Small intestine (tissue), 16 donors: Measurements from ENCODE around the gene GSTCD. TPM values are rescaled to one million over a fixed set of nuclear protein-coding genes. Genes with fewer than 3 reads are reported as not detected.
A peak's percentile ranks its signal among the peaks of the same experiment; 100 is the strongest.

Experiments used
- DNase-seq, 2 donors: peaks; one replicate each; pipeline versions ENCODE4 v3.0.0 to v3.0.0-alpha.2; 2013
- FAIRE-seq: peaks from 2 replicates; lab custom pipeline; 2012; peaks lifted over from hg19 to GRCh38; lab: Jason Lieb, UNC
- H3K27ac ChIP-seq, 3 donors: one replicate each; pipeline ENCODE4 v1.5.1; 2013; ENCODE audit warnings: low read length in 2 of 3, mild to moderate bottlenecking in 2 of 3, control low read depth in 1 of 3, inconsistent platforms in 1 of 3, low read depth in 1 of 3, moderate library complexity in 1 of 3
- H3K27me3 ChIP-seq, 3 donors: one replicate each; pipeline ENCODE4 v1.6.1; 2013; ENCODE audit warnings: low read length in 3 of 3, inconsistent platforms in 1 of 3; ENCODE audit not compliant: control insufficient read depth in 3 of 3, insufficient read depth in 3 of 3
- H3K36me3 ChIP-seq, 3 donors: one replicate each; pipeline ENCODE4 v1.6.1; 2013; ENCODE audit warnings: low read length in 3 of 3, inconsistent platforms in 1 of 3, low read depth in 1 of 3, mild to moderate bottlenecking in 1 of 3, moderate library complexity in 1 of 3; ENCODE audit not compliant: control insufficient read depth in 3 of 3, insufficient read depth in 2 of 3
- H3K4me1 ChIP-seq, 3 donors: one replicate each; pipeline ENCODE4 v1.6.1; 2013; ENCODE audit warnings: low read length in 2 of 3, inconsistent platforms in 1 of 3, low read depth in 1 of 3, mild to moderate bottlenecking in 1 of 3, moderate library complexity in 1 of 3; ENCODE audit not compliant: control insufficient read depth in 3 of 3, insufficient read depth in 2 of 3
- H3K4me3 ChIP-seq, 3 donors: one replicate each; pipeline ENCODE4 v1.5.1; 2013; ENCODE audit warnings: low read length in 3 of 3, control low read depth in 1 of 3, inconsistent platforms in 1 of 3, low read depth in 1 of 3, mild to moderate bottlenecking in 1 of 3, moderate library complexity in 1 of 3
- H3K9me3 ChIP-seq, 2 donors: one replicate each; pipeline ENCODE4 v1.6.1; 2013; ENCODE audit warnings: low read depth in 1 of 2, low read length in 1 of 2; ENCODE audit not compliant: control insufficient read depth in 2 of 2, insufficient read depth in 1 of 2
- WGBS, 3 donors: extraction: QIAGEN DNeasy Blood & Tissue Kit; methylation state at CpG; one replicate each; pipeline ENCODE4 v1.1.7; 2013; 5-methylcytosine and 5-hydroxymethylcytosine counted together
- long read RNA-seq, 10 donors: transcript quantifications; one replicate each; lab custom pipeline, GENCODE V29; 2026
- polyA plus RNA-seq, 4 donors: library from polyadenylated mRNA; stranded (reverse) in 3 of 4; unstranded in 1 of 4; fragments of 200-250 nt in 3 of 4; fragments of 120-200 nt in 1 of 4; gene quantifications; one replicate each; pipeline versions ENCODE4 v1.2.1 to v1.2.3, GENCODE V29; 2013
- donor health status: healthy with polysubstance abuse.
- donor health status: control.
- donor health status: control.
- donor health status: Bipolar disorder and iron deficiency.
- donor health status: healthy.

Gene GSTCD, protein sequence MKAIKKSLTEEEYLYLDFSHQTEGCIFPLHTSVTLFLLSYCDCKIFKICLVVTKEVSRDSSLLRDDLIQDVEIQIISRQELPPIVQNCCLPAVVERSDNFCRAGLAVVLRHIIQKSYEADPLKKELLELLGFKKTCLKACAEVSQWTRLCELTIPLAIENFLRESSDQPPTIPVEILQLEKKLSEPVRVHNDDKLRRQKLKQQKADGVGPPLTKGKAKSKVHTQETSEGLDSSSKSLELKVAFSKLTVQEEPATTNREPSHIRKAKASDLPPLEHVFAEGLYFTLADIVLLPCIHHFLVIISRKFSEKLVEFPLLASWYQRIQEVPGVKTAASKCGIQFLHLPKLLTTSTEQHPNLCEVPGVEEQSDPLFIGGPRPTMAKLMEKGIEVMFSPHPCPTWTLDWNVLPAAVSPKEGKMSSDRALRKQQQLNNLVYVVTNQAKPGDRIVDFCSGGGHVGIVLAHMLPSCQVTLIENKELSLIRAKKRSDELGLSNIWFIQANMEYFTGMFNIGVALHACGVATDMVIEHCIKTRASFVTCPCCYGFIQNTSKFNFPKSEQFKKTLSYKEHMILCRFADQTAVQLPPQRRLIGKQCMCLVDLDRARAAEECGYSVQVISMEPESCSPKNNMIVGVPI
- 1 to 10 TPM; 1.4 to 8.7 (median 3.3) TPM for polyA plus RNA-seq
- long read RNA-seq, donor 1, full-length matches to known transcripts: 3 of 3 reads
- long read RNA-seq, donor 1, partial matches to known transcripts: 0 of 3 reads
- long read RNA-seq, donor 1, other reads (novel, unspliced or antisense): 0 of 3 reads
- long read RNA-seq, donor 2, full-length matches to known transcripts: 1 of 1 reads
- long read RNA-seq, donor 2, partial matches to known transcripts: 0 of 1 reads
- long read RNA-seq, donor 2, other reads (novel, unspliced or antisense): 0 of 1 reads
- long read RNA-seq, donor 3: 0 reads
- long read RNA-seq, donor 4: 0 reads
- long read RNA-seq, donor 5: 0 reads
- long read RNA-seq, donor 6: 0 reads
- long read RNA-seq, donor 7: 0 reads
- long read RNA-seq, donor 8: 0 reads
- long read RNA-seq, donor 9: 0 reads
- long read RNA-seq, donor 10, full-length matches to known transcripts: 1 of 1 reads
- long read RNA-seq, donor 10, partial matches to known transcripts: 0 of 1 reads
- long read RNA-seq, donor 10, other reads (novel, unspliced or antisense): 0 of 1 reads

GRCh38 chr4:105708181-105709080, at the start of gene GSTCD, which contains the start of gene INTS12:
GSTCD (plus strand) TSS chr4:105708784; CDS start chr4:105717614, 8,830 bp downstream.
INTS12 (minus strand) TSS chr4:105708689; CDS start chr4:105700005, 8,684 bp downstream.
- peak within 1 kb of the TSS; percentile 90 to 96 (median 94) for H3K27ac ChIP-seq
- 0% methylated on average over 63 of the region's 63 CpGs for WGBS, 3 donors
- H3K27me3 ChIP-seq: no peaks in the 10 kb centered on the region
- H3K9me3 ChIP-seq: no peaks in the 10 kb centered on the region
- peaks cover 0 to 7% (median under 1%) of the 10 kb centered on the region in 3 donors for H3K36me3 ChIP-seq
- no peak for FAIRE-seq
- H3K4me1 ChIP-seq: peaks cover 3 to 12% (median 6%) of the 10 kb centered on the region in 3 donors
- peak; percentile 95 to 97 for DNase-seq
- peak within 1 kb of the TSS; percentile 70 to 98 (median 85) for H3K4me3 ChIP-seq

DNA sequence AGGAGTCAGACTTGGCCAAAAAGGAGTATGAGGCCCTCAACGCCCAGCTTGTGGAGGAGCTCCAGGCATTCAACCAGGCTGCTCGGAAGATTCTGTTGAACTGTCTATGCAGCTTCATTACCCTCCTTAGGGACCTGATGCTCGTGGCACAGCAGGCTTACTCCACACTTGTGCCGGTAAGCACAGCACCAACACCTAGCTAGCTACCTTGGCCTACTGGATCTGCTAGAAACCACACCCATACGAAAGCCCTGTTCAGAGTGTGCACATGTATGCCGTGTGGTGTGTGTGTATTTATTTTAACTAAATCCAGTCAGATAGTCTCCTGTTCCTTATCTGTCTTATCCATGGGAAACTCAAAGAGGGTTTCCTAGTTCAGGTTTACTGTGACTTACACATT, 49.4 kb upstream of the GSTCD start:
- H3K27ac ChIP-seq: no peak overlapping the region
- H3K36me3 ChIP-seq: peaks cover 0 to 7% (median 0%) of the 10 kb centered on the region in 3 donors
- H3K27me3 ChIP-seq: no peaks in the 10 kb centered on the region
- H3K9me3 ChIP-seq: no peaks in the 10 kb centered on the region
- FAIRE-seq: no peak
- 77 to 85% (median 82%) methylated on average over 6 of the region's 6 CpGs for WGBS, 3 donors
- H3K4me3 ChIP-seq: no peak overlapping the region
- no peaks in the 10 kb centered on the region for H3K4me1 ChIP-seq
- no peak for DNase-seq

GRCh38 chr4:105661028-105661427, 47.6 kb upstream of the GSTCD start:
- DNase-seq: no peak
- no peak for FAIRE-seq
- Histone ChIP-seq H3K27me3 (no peaks in the 10 kb centered on the region), H3K27ac (no peak overlapping the region), H3K4me1 (no peaks in the 10 kb centered on the region), H3K9me3 (no peaks in the 10 kb centered on the region), H3K36me3 (peaks cover 0 to 5% (median 0%) of the 10 kb centered on the region in 3 donors), H3K4me3 (no peak overlapping the region)
- WGBS, 3 donors: 86 to 98% (median 93%) methylated on average over 3 of the region's 3 CpGs

DNA sequence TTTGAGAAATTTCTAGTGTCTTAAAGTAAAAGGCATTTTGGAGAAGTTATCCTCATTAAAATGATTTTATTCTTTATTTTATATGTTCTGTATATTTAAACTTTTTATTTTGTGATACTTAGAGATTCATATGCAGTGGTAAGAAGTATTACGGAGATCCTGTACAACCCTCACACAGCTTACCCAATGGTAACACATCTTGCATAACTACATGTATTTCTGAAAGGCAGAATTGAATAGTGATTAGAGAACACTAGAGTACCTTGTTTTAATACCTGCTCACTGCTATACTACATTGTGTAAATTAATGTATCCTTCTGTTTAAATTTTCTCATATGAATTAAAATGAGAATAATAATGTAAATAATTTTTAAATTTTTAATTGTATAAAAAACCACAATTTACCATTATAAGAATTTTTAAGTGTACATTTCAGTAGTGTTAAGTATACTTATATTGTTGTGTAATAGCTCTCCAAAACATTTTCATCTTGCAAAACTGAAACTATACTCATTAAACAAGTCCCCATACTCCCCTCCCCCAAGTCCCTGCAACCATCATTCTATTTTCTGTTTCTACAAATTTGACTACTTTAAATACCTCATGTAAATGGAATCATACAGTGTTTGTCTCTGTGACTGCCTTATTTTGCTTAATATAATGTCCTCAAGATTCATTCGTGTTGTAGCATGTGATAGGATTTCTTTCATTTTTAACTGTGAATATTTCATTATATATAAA, 45.5 kb upstream of the GSTCD start:
- H3K36me3 ChIP-seq: peaks cover 0 to 6% (median 0%) of the 10 kb centered on the region in 3 donors
- peak; percentile 53 for FAIRE-seq
- WGBS, 3 donors: 91 to 96% (median 93%) methylated on average over 2 of the region's 2 CpGs
- no peak overlapping the region for H3K27ac ChIP-seq
- no peak overlapping the region for H3K4me3 ChIP-seq
- no peaks in the 10 kb centered on the region for H3K27me3 ChIP-seq
- DNase-seq: no peak
- no peaks in the 10 kb centered on the region for H3K9me3 ChIP-seq
- no peaks in the 10 kb centered on the region for H3K4me1 ChIP-seq

GRCh38 chr4:105666693-105667092, 41.9 kb upstream of the GSTCD start:
- peak; percentile 15 to 18 for DNase-seq
- Histone ChIP-seq H3K4me1 (no peaks in the 10 kb centered on the region), H3K27me3 (peaks cover 0 to 1% (median 0%) of the 10 kb centered on the region in 3 donors), H3K36me3 (peaks cover 0 to 5% (median 0%) of the 10 kb centered on the region in 3 donors), H3K4me3 (no peak overlapping the region), H3K27ac (no peak overlapping the region), H3K9me3 (no peaks in the 10 kb centered on the region)
- no peak for FAIRE-seq
- WGBS, 3 donors: 57 to 66% (median 59%) methylated on average over 5 of the region's 5 CpGs

DNA sequence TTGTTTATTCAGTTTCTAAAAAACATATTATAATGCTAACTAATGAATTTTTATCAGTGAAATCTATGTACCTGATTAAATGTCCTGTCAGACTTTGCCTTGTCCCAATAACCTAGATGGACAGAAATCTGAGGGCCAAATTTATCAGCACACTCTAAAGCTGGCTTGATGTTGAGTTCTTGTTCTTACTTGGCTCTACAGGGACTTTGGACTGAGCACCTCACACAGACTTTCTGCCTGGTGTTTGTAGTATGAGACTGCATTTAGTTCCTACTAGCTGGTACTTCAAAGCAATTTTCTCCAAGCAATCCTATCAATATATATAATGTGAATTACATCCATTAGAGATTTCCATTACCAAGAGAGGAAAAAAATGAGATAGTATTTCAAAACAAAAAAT, 37.9 kb upstream of the GSTCD start:
- Histone ChIP-seq H3K4me1 (no peaks in the 10 kb centered on the region), H3K36me3 (peaks cover 0 to 5% (median 2%) of the 10 kb centered on the region in 3 donors), H3K27me3 (peaks cover 0 to 1% (median 0%) of the 10 kb centered on the region in 3 donors), H3K9me3 (no peaks in the 10 kb centered on the region), H3K4me3 (no peak overlapping the region), H3K27ac (no peak overlapping the region)
- FAIRE-seq (peak; percentile 41), DNase-seq (peak; percentile 36 to 55)

GRCh38 chr4:105671301-105671700, 37.3 kb upstream of the GSTCD start:
- no peak overlapping the region for H3K4me3 ChIP-seq
- no peaks in the 10 kb centered on the region for H3K9me3 ChIP-seq
- H3K27ac ChIP-seq: no peak overlapping the region
- no peak for DNase-seq
- peaks cover 0 to 1% (median 0%) of the 10 kb centered on the region in 3 donors for H3K27me3 ChIP-seq
- no peaks in the 10 kb centered on the region for H3K4me1 ChIP-seq
- 73 to 98% (median 80%) methylated on average over 2 of the region's 2 CpGs for WGBS, 3 donors
- no peak for FAIRE-seq
- H3K36me3 ChIP-seq: peaks cover 0 to 5% (median 2%) of the 10 kb centered on the region in 3 donors
